ENCODE results near the gene GYPC.

DNA sequence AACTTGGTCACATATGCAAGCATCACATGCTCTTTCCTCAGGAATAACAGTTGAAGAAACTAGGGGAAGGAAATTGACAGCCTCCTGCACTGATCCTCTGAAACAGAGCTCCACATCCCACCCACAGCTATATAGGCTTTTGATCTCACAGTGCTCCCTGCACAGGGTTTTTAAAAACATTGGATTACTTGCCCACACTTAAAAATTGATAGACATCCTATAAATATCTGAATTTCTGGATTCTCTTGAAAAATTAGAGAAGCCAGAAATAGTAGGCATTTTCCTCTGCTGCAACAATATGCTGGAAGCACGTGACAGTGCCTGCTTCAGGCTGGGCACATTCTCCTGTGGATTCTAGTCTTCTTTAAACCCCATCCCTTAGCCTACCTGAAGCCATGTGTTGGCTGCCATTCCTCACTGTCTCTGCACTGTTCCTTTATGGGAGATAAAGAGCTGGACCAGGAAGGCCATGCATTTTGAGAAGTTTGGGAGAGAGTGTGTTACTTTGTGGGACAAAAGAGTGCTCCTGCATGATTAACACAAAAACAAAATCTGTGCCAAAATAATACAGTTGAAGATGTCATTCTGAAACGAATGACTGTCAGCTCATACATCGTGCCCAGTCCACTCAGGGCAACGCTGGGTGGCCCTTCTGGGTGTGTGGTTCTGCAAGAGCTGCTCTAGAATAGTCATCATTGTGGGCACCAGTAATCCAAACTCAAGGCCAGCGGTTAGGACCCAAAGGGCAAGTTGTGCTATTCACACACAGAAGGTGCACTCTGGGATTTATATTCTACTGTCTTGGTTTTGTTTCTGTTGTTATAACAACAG is 59.8 kb downstream of the GYPC start:
- TF ChIP-seq, protein P1, sequence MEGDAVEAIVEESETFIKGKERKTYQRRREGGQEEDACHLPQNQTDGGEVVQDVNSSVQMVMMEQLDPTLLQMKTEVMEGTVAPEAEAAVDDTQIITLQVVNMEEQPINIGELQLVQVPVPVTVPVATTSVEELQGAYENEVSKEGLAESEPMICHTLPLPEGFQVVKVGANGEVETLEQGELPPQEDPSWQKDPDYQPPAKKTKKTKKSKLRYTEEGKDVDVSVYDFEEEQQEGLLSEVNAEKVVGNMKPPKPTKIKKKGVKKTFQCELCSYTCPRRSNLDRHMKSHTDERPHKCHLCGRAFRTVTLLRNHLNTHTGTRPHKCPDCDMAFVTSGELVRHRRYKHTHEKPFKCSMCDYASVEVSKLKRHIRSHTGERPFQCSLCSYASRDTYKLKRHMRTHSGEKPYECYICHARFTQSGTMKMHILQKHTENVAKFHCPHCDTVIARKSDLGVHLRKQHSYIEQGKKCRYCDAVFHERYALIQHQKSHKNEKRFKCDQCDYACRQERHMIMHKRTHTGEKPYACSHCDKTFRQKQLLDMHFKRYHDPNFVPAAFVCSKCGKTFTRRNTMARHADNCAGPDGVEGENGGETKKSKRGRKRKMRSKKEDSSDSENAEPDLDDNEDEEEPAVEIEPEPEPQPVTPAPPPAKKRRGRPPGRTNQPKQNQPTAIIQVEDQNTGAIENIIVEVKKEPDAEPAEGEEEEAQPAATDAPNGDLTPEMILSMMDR (conservative IDR thresholded peaks at IDR 0.05; ENCODE audit: low read depth, low read length), result no peak
- TF ChIP-seq BHLHE40 (IDR thresholded peaks at IDR 0.05; ENCODE audit: low read depth, low read length) (no peak), POLR2A (IDR thresholded peaks at IDR 0.05; ENCODE audit: low read depth, low read length) (no peak), MAZ (IDR thresholded peaks at IDR 0.05; ENCODE audit: borderline replicate concordance, low read depth, low read length) (no peak), RFX5 (IDR thresholded peaks at IDR 0.05; ENCODE audit: low read depth, low read length) (no peak), RAD21 (IDR thresholded peaks at IDR 0.05; ENCODE audit: low read length) (no peak)
